ENCODE data around the gene GABRB2. TPM values are rescaled to one million over a fixed set of nuclear protein-coding genes. Genes with fewer than 3 reads are reported as not detected.

Gene GABRB2
- total and polyA plus RNA-seq, 2 of the 13 experiments (the other 11 are each of a cell fraction or from before 2014, with no cell fraction given): 0.01 TPM; not detected in 1

DNA sequence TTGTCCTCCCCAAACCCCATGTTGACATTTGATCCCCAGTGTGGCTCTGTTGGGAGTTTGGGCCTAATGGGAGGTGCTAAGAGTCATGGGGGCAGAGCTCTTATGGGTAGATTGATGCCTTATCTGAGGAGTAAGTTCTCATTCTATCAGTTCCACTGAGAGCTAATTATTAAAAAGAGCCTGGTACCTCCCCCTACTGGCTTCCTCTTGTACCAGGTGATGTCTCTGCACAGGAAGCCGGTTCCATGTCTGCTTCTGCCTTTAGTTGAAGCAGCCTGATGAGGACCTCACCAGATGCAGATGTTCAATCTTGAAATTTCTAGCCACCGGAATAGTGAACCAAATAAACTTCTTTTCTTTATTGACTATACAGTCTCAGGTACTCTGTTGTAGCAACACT lies 10.8 kb downstream of the GABRB2 start:
- Histone ChIP-seq H3K79me2 (ENCODE audit: insufficient read depth, low read length) (no peaks in the 10 kb centered on the region), H3K4me3 (replicated peaks in 1 of 3; ENCODE audit: insufficient read depth in 1 of 3, low read depth in 2 of 3, low read length in 3 of 3) (no peak overlapping the region), H2AFZ (ENCODE audit: low read length) (no peak overlapping the region), H3K27me3 (ENCODE audit: control insufficient read depth in 1 of 2, insufficient read depth in 2 of 2, low read length in 2 of 2) (no peaks in the 10 kb centered on the region), H3K9ac (ENCODE audit: insufficient read depth, low read depth, low read length) (no peak overlapping the region), H3K27ac (ENCODE audit: extremely low read length, insufficient read depth, low read length) (no peak overlapping the region), H3K4me2 (ENCODE audit: low read depth, low read length) (no peak overlapping the region), H4K20me1 (ENCODE audit: insufficient read depth, low read length) (no peaks in the 10 kb centered on the region), H3K4me1 (ENCODE audit: insufficient read depth, low read length) (no peaks in the 10 kb centered on the region), H3K9me3 (ENCODE audit: low read length) (no peaks in the 10 kb centered on the region), H3K36me3 (replicated peaks in 1 of 2; ENCODE audit: control insufficient read depth in 1 of 2, insufficient read depth in 2 of 2, low read length in 2 of 2) (no peaks in the 10 kb centered on the region)
- FAIRE-seq (no peak), DNase-seq (ENCODE audit: low spot score) (no peak), ATAC-seq (peak; percentile 64)
- WGBS (ENCODE audit: low lambda C conversion rate): 46% methylated on average over 2 of the region's 2 CpGs
- TF ChIP-seq ZFAT (CRISPR knock-in tag; conservative IDR thresholded peaks at IDR 0.05) (no peak), NONO (IDR thresholded peaks at IDR 0.05) (no peak), NONO (CRISPR knock-in tag; conservative IDR thresholded peaks at IDR 0.05) (no peak), DRAP1 (CRISPR knock-in tag; IDR thresholded peaks at IDR 0.05) (no peak), CENPX (CRISPR knock-in tag; IDR thresholded peaks at IDR 0.05) (no peak), ZNF782 (CRISPR knock-in tag; IDR thresholded peaks at IDR 0.05; ENCODE audit: borderline replicate concordance) (no peak), SRSF9 (IDR thresholded peaks at IDR 0.05; ENCODE audit: borderline replicate concordance, insufficient read depth, low read depth, low read length, poor library complexity, severe bottlenecking) (no peak), PHF5A (CRISPR knock-in tag; IDR thresholded peaks at IDR 0.05; ENCODE audit: low read depth, unreplicated experiment) (no peak), ZNF792 (CRISPR knock-in tag; IDR thresholded peaks at IDR 0.05) (no peak), SNRNP70 (IDR thresholded peaks at IDR 0.05; ENCODE audit: low read depth, low read length) (no peak), THAP8 (CRISPR knock-in tag; IDR thresholded peaks at IDR 0.05; ENCODE audit: borderline replicate concordance) (no peak), GPN1 (CRISPR knock-in tag; IDR thresholded peaks at IDR 0.05; ENCODE audit: borderline replicate concordance) (no peak), KDM6A (CRISPR knock-in tag; IDR thresholded peaks at IDR 0.05; ENCODE audit: low read depth) (no peak), SRSF1 (optimal IDR thresholded peaks at IDR 0.05; ENCODE audit: low read depth, low read length) (no peak)
- TF ChIP-seq, protein P1, sequence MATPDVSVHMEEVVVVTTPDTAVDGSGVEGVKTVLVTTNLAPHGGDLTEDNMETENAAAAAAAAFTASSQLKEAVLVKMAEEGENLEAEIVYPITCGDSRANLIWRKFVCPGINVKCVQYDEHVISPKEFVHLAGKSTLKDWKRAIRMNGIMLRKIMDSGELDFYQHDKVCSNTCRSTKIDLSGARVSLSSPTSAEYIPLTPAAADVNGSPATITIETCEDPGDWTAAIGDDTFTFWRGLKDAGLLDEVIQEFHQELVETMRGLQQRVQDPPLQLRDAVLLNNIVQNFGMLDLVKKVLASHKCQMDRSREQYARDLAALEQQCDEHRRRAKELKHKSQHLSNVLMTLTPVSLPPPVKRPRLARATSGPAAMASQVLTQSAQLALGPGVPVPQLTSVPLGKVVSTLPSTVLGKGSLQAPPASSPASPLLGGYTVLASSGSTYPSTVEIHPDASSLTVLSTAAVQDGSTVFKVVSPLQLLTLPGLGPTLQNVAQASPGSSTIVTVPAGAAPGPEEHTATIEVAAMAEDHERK (CRISPR knock-in tag; IDR thresholded peaks at IDR 0.05; ENCODE audit: low read depth): no peak
- CTCF ChIA-PET (ENCODE audit: low intra/inter-chr PET ratio, low total read pairs): no interaction called here
- BruUV-seq (replicated peaks): no TSS peak
- POLR2A ChIA-PET: no interaction called here
- in situ Hi-C loops (cut with HindIII; ENCODE audit: extremely low pct_ligation_motif_present, low pct_unique_long_range_greater_than_20kb): loop anchor here (25.0 kb wide), 1 partner anchor 1877 kb away; no protein-coding TSS in a partner anchor
- intact Hi-C loops (cut with micrococcal nuclease; ENCODE audit: unreplicated experiment): loop anchor here (5.0 kb wide), 1 partner anchor 733 kb away; no protein-coding TSS in a partner anchor
